Measurements from ENCODE around the gene CLDN7.

The CLDN7 gene

GRCh38 chr17:7229504-7229903 lies 32.8 kb downstream of the CLDN7 start:
- Histone ChIP-seq H3K4me1 (ENCODE audit: control insufficient read depth in 5 of 5, insufficient read depth in 5 of 5, low read length in 5 of 5) (peaks cover 2 to 30% (median 29%) of the 10 kb centered on the region in 5 donors), H3K36me3 (ENCODE audit: control insufficient read depth in 5 of 5, insufficient read depth in 5 of 5, low read length in 5 of 5) (peaks cover 3 to 62% (median 60%) of the 10 kb centered on the region in 5 donors), H3K4me3 (ENCODE audit: low read depth in 1 of 5, low read length in 5 of 5) (no peak overlapping the region), H3K27me3 (ENCODE audit: control insufficient read depth in 5 of 5, insufficient read depth in 4 of 5, low read length in 5 of 5) (no peaks in the 10 kb centered on the region), H3K9ac (ENCODE audit: low read length in 5 of 5) (no peak overlapping the region), H3K27ac (ENCODE audit: low read depth, low read length) (no peak overlapping the region), H3K9me3 (ENCODE audit: control insufficient read depth in 5 of 5, low read length in 5 of 5) (no peaks in the 10 kb centered on the region)

- Histone ChIP-seq H3K4me3 (ENCODE audit: low read depth in 1 of 5, low read length in 5 of 5) (no peak overlapping the region), H3K9ac (ENCODE audit: low read length in 5 of 5) (no peak overlapping the region), H3K27ac (ENCODE audit: low read depth, low read length) (no peak overlapping the region), H3K4me1 (ENCODE audit: control insufficient read depth in 5 of 5, insufficient read depth in 5 of 5, low read length in 5 of 5) (peaks cover 2 to 34% (median 30%) of the 10 kb centered on the region in 5 donors), H3K36me3 (ENCODE audit: control insufficient read depth in 5 of 5, insufficient read depth in 5 of 5, low read length in 5 of 5) (peaks cover 3 to 67% (median 65%) of the 10 kb centered on the region in 5 donors), H3K9me3 (ENCODE audit: control insufficient read depth in 5 of 5, low read length in 5 of 5) (no peaks in the 10 kb centered on the region), H3K27me3 (ENCODE audit: control insufficient read depth in 5 of 5, insufficient read depth in 4 of 5, low read length in 5 of 5) (no peaks in the 10 kb centered on the region)
Observed at GRCh38 chr17:7228920-7229319, 33.4 kb downstream of the CLDN7 start.

- H3K4me3 ChIP-seq (ENCODE audit: low read depth in 1 of 5, low read length in 5 of 5) = no peak overlapping the region
- H3K4me1 ChIP-seq (ENCODE audit: control insufficient read depth in 5 of 5, insufficient read depth in 5 of 5, low read length in 5 of 5) = peaks cover 0 to 33% (median 20%) of the 10 kb centered on the region in 5 donors
- no peaks in the 10 kb centered on the region for H3K9me3 ChIP-seq (ENCODE audit: control insufficient read depth in 5 of 5, low read length in 5 of 5)
- no peaks in the 10 kb centered on the region for H3K27me3 ChIP-seq (ENCODE audit: control insufficient read depth in 5 of 5, insufficient read depth in 4 of 5, low read length in 5 of 5)
- H3K27ac ChIP-seq (ENCODE audit: low read depth, low read length) = no peak overlapping the region
- H3K9ac ChIP-seq (ENCODE audit: low read length in 5 of 5) = no peak overlapping the region
- peaks cover 3 to 86% (median 84%) of the 10 kb centered on the region in 5 donors for H3K36me3 ChIP-seq (ENCODE audit: control insufficient read depth in 5 of 5, insufficient read depth in 5 of 5, low read length in 5 of 5)
Observed at GRCh38 chr17:7226721-7227710, 35.3 kb downstream of the CLDN7 start.

DNA sequence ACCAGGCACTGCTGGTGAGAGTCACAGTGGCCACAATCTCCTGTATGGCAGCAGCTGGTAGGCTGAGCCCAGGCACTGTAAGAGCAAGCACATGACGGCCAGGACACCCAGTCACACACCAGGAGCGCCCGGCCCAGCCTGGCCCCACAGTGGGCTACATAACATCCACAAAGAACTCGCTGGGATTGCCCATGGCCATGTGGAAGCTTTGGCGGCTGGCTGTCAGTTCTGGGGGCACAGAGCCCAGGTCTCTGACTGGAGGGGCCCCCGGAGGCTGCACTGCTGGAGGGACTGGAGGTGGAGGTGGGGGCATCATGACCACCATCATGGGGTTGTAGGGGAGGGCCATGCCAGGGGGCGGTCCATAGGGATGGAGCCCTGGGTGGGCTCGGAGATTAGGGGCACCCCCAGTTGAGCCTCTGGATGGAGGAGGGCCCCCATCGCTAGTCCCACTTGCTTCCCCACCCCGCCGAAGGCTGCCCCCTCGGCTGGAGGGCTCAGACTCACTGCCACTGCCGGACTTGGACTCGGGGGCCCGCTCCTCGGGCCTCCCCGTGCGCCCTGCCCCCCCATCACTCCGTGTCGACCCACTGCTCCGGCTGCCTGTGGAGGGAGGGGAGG lies 36.5 kb downstream of the CLDN7 start:
- H3K9me3 ChIP-seq (ENCODE audit: control insufficient read depth in 5 of 5, low read length in 5 of 5) = no peaks in the 10 kb centered on the region
- H3K36me3 ChIP-seq (ENCODE audit: control insufficient read depth in 5 of 5, insufficient read depth in 5 of 5, low read length in 5 of 5) = peaks cover 3 to 96% (median 94%) of the 10 kb centered on the region in 5 donors
- no peak overlapping the region for H3K9ac ChIP-seq (ENCODE audit: low read length in 5 of 5)
- H3K4me1 ChIP-seq (ENCODE audit: control insufficient read depth in 5 of 5, insufficient read depth in 5 of 5, low read length in 5 of 5) = peaks cover 5 to 40% (median 29%) of the 10 kb centered on the region in 5 donors
- H3K27ac ChIP-seq (ENCODE audit: low read depth, low read length) = no peak overlapping the region
- no peaks in the 10 kb centered on the region for H3K27me3 ChIP-seq (ENCODE audit: control insufficient read depth in 5 of 5, insufficient read depth in 4 of 5, low read length in 5 of 5)
- H3K4me3 ChIP-seq (ENCODE audit: low read depth in 1 of 5, low read length in 5 of 5) = no peak overlapping the region

GRCh38 chr17:7224661-7225111 lies 37.6 kb downstream of the CLDN7 start:
- Histone ChIP-seq H3K4me3 (ENCODE audit: low read depth in 1 of 5, low read length in 5 of 5) (no peak overlapping the region), H3K36me3 (ENCODE audit: control insufficient read depth in 5 of 5, insufficient read depth in 5 of 5, low read length in 5 of 5) (peaks cover 3 to 86% (median 84%) of the 10 kb centered on the region in 5 donors), H3K9ac (ENCODE audit: low read length in 5 of 5) (no peak overlapping the region), H3K9me3 (ENCODE audit: control insufficient read depth in 5 of 5, low read length in 5 of 5) (no peaks in the 10 kb centered on the region), H3K27me3 (ENCODE audit: control insufficient read depth in 5 of 5, insufficient read depth in 4 of 5, low read length in 5 of 5) (peaks cover 0 to 4% (median 0%) of the 10 kb centered on the region in 5 donors), H3K27ac (ENCODE audit: low read depth, low read length) (no peak overlapping the region), H3K4me1 (ENCODE audit: control insufficient read depth in 5 of 5, insufficient read depth in 5 of 5, low read length in 5 of 5) (peaks cover 12 to 48% (median 37%) of the 10 kb centered on the region in 5 donors)

- Histone ChIP-seq H3K9ac (ENCODE audit: low read length in 5 of 5) (no peak overlapping the region), H3K9me3 (ENCODE audit: control insufficient read depth in 5 of 5, low read length in 5 of 5) (no peaks in the 10 kb centered on the region), H3K4me3 (ENCODE audit: low read depth in 1 of 5, low read length in 5 of 5) (no peak overlapping the region), H3K36me3 (ENCODE audit: control insufficient read depth in 5 of 5, insufficient read depth in 5 of 5, low read length in 5 of 5) (peaks cover 3 to 80% (median 78%) of the 10 kb centered on the region in 5 donors), H3K27me3 (ENCODE audit: control insufficient read depth in 5 of 5, insufficient read depth in 4 of 5, low read length in 5 of 5) (peaks cover 0 to 4% (median 0%) of the 10 kb centered on the region in 5 donors), H3K4me1 (ENCODE audit: control insufficient read depth in 5 of 5, insufficient read depth in 5 of 5, low read length in 5 of 5) (peaks cover 12 to 53% (median 42%) of the 10 kb centered on the region in 5 donors), H3K27ac (ENCODE audit: low read depth, low read length) (no peak overlapping the region)
Observed at GRCh38 chr17:7224110-7224509, 38.2 kb downstream of the CLDN7 start.

GRCh38 chr17:7223375-7223774 lies 38.9 kb downstream of the CLDN7 start:
- H3K27me3 ChIP-seq (ENCODE audit: control insufficient read depth in 5 of 5, insufficient read depth in 4 of 5, low read length in 5 of 5) = peaks cover 0 to 4% (median 0%) of the 10 kb centered on the region in 5 donors
- peaks cover 3 to 73% (median 71%) of the 10 kb centered on the region in 5 donors for H3K36me3 ChIP-seq (ENCODE audit: control insufficient read depth in 5 of 5, insufficient read depth in 5 of 5, low read length in 5 of 5)
- no peak overlapping the region for H3K27ac ChIP-seq (ENCODE audit: low read depth, low read length)
- H3K9ac ChIP-seq (ENCODE audit: low read length in 5 of 5) = no peak overlapping the region
- H3K4me3 ChIP-seq (ENCODE audit: low read depth in 1 of 5, low read length in 5 of 5) = no peak overlapping the region
- peaks cover 12 to 60% (median 46%) of the 10 kb centered on the region in 5 donors for H3K4me1 ChIP-seq (ENCODE audit: control insufficient read depth in 5 of 5, insufficient read depth in 5 of 5, low read length in 5 of 5)
- no peaks in the 10 kb centered on the region for H3K9me3 ChIP-seq (ENCODE audit: control insufficient read depth in 5 of 5, low read length in 5 of 5)

GRCh38 chr17:7222972-7223292 lies 39.3 kb downstream of the CLDN7 start:
- Histone ChIP-seq H3K4me1 (ENCODE audit: control insufficient read depth in 5 of 5, insufficient read depth in 5 of 5, low read length in 5 of 5) (peaks cover 12 to 64% (median 51%) of the 10 kb centered on the region in 5 donors), H3K9ac (ENCODE audit: low read length in 5 of 5) (no peak overlapping the region), H3K36me3 (ENCODE audit: control insufficient read depth in 5 of 5, insufficient read depth in 5 of 5, low read length in 5 of 5) (peaks cover 0 to 68% (median 67%) of the 10 kb centered on the region in 5 donors), H3K4me3 (ENCODE audit: low read depth in 1 of 5, low read length in 5 of 5) (no peak overlapping the region), H3K27me3 (ENCODE audit: control insufficient read depth in 5 of 5, insufficient read depth in 4 of 5, low read length in 5 of 5) (peaks cover 0 to 4% (median 0%) of the 10 kb centered on the region in 5 donors), H3K27ac (ENCODE audit: low read depth, low read length) (no peak overlapping the region), H3K9me3 (ENCODE audit: control insufficient read depth in 5 of 5, low read length in 5 of 5) (no peaks in the 10 kb centered on the region)

DNA sequence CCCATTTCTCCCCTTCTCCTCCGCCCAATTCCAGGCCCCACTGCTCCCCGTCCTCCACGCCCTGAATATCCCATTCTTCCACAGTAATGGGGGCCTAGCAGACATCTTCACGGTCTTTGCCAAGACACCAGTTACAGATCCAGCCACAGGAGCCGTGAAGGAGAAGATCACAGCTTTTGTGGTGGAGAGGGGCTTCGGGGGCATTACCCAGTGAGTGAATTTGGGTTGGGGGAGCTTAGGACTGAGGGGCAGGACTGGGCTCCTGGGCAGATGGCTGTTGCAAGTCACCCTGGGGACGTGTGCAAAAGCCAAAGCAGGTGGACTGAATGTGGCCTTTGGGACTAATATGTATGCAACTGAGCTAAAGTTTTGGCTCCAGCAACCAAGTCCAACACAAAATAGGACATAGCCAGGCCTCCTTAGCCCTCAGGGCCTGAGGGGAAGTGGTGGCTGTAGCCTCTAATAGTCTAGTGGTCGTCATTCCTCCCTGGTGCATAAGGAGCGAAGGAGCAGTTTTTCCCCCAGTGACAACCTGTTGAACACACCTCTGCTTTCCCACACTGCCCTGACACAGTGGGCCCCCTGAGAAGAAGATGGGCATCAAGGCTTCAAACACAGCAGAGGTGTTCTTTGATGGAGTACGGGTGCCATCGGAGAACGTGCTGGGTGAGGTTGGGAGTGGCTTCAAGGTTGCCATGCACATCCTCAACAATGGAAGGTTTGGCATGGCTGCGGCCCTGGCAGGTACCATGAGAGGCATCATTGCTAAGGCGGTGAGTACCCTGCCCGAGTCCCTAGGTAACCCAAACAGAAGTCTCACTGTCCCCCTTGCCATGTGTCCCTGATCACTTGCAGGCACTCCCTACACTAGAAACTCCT lies 39.9 kb downstream of the CLDN7 start:
- Histone ChIP-seq H3K27ac (ENCODE audit: low read depth, low read length) (peak overlapping the region; percentile 98), H3K9me3 (ENCODE audit: control insufficient read depth in 5 of 5, low read length in 5 of 5) (no peaks in the 10 kb centered on the region), H3K9ac (ENCODE audit: low read length in 5 of 5) (peak overlapping the region in 2 of 5 donors; percentile 4), H3K27me3 (ENCODE audit: control insufficient read depth in 5 of 5, insufficient read depth in 4 of 5, low read length in 5 of 5) (peaks cover 0 to 4% (median 0%) of the 10 kb centered on the region in 5 donors), H3K4me1 (ENCODE audit: control insufficient read depth in 5 of 5, insufficient read depth in 5 of 5, low read length in 5 of 5) (peaks cover 12 to 69% (median 55%) of the 10 kb centered on the region in 5 donors), H3K36me3 (ENCODE audit: control insufficient read depth in 5 of 5, insufficient read depth in 5 of 5, low read length in 5 of 5) (peaks cover 0 to 62% (median 62%) of the 10 kb centered on the region in 5 donors), H3K4me3 (ENCODE audit: low read depth in 1 of 5, low read length in 5 of 5) (no peak overlapping the region)
